HEK293 (cell line): Measurements from ENCODE around the gene PRDM15.

Source experiments
- CTCF ChIA-PET: fragments of 350-600 bp; formaldehyde crosslinking; extraction: SDS; loops from one replicate; lab custom pipeline; 2021; ENCODE audit warnings: antibody characterized with exemption; lab: Yijun Ruan, JAX
- POLR2A ChIA-PET: fragments of 300-600 bp; formaldehyde crosslinking; extraction: SDS; loops from one replicate; lab custom pipeline; 2020; ENCODE audit warnings: antibody characterized with exemption, inconsistent platforms; lab: Yijun Ruan, JAX
- H3K27ac ChIP-seq: fragments of 200-500 bp; sonication (Bioruptor generic); 2 replicates; pipeline ENCODE4 v1.5.1; 2014; ENCODE audit warnings: low read depth, low read length, control low read depth, inconsistent platforms; ENCODE audit errors: extremely low read depth
- H3K36me3 ChIP-seq, 2 experiments: fragments of 200-500 bp in 1 of 2; sonication (Bioruptor generic) in 1 of 2; 1 replicate in 1 of 2; 2 replicates in 1 of 2; pipeline ENCODE4 v1.5.1; 2014 to 2017; ENCODE audit warnings: inconsistent platforms in 2 of 2, low read length in 2 of 2; ENCODE audit not compliant: control insufficient read depth in 2 of 2, insufficient read depth in 1 of 2
- H3K4me1 ChIP-seq: fragments of 200-500 bp; sonication (Bioruptor generic); 2 replicates; pipeline ENCODE4 v1.5.1; 2014; ENCODE audit warnings: mild to moderate bottlenecking, low read length, inconsistent platforms; ENCODE audit not compliant: control insufficient read depth, insufficient read depth
- H3K4me3 ChIP-seq: 2 replicates; pipeline ENCODE4 v1.5.1; 2011; ENCODE audit warnings: low read depth, mild to moderate bottlenecking, control low read depth, low read length, moderate library complexity
- H3K9me3 ChIP-seq: fragments of 200-500 bp; sonication (Bioruptor generic); 2 replicates; pipeline ENCODE4 v1.5.1; 2014; ENCODE audit warnings: low read depth, low read length, inconsistent platforms; ENCODE audit not compliant: control insufficient read depth, insufficient read depth
- BCL11A ChIP-seq: fragments of 450-650 bp; formaldehyde crosslinking; IDR thresholded peaks from 2 replicates; pipeline ENCODE4 v1.5.1; 2016; ENCODE audit warnings: low read depth, missing biosample characterization, missing genetic modification characterization
- GFI1B ChIP-seq: fragments of 450-650 bp; formaldehyde crosslinking; IDR thresholded peaks from 2 replicates; pipeline ENCODE4 v1.5.1; 2016; ENCODE audit warnings: missing biosample characterization, missing genetic modification characterization
- GLI4 ChIP-seq: fragments of 450-650 bp; formaldehyde crosslinking; IDR thresholded peaks from 2 replicates; pipeline ENCODE4 v1.5.1; 2016; ENCODE audit warnings: missing biosample characterization, missing genetic modification characterization
- GLIS1 ChIP-seq: fragments of 450-650 bp; formaldehyde crosslinking; IDR thresholded peaks from 2 replicates; pipeline ENCODE4 v1.5.1; 2016; ENCODE audit warnings: missing biosample characterization, missing genetic modification characterization
- INSM2 ChIP-seq: fragments of 450-650 bp; formaldehyde crosslinking; IDR thresholded peaks from 2 replicates; pipeline ENCODE4 v1.5.1; 2016; ENCODE audit warnings: missing biosample characterization, missing genetic modification characterization
- KLF10 ChIP-seq: fragments of 450-650 bp; IDR thresholded peaks from 2 replicates; pipeline ENCODE4 v1.5.1; 2018; ENCODE audit warnings: missing biosample characterization, mild to moderate bottlenecking, missing genetic modification characterization
- MEIS1 ChIP-seq: sonication (generic); formaldehyde crosslinking; IDR thresholded peaks from 2 replicates; pipeline ENCODE4 v1.8.1; 2022; ENCODE audit warnings: missing genetic modification reagents, mild to moderate bottlenecking, borderline replicate concordance
- OSR2 ChIP-seq: fragments of 450-650 bp; formaldehyde crosslinking; IDR thresholded peaks from 2 replicates; pipeline ENCODE4 v1.5.1; 2016; ENCODE audit warnings: missing biosample characterization, missing genetic modification characterization
- SALL2 ChIP-seq: fragments of 450-650 bp; formaldehyde crosslinking; IDR thresholded peaks from 2 replicates; pipeline ENCODE4 v1.5.0; 2017; ENCODE audit warnings: missing biosample characterization, mild to moderate bottlenecking, missing genetic modification characterization, borderline replicate concordance
- SCRT1 ChIP-seq: fragments of 450-650 bp; formaldehyde crosslinking; IDR thresholded peaks from 2 replicates; pipeline ENCODE4 v1.5.1; 2016; ENCODE audit warnings: missing biosample characterization, missing genetic modification characterization, borderline replicate concordance
- SP2 ChIP-seq: fragments of 450-650 bp; formaldehyde crosslinking; IDR thresholded peaks from 2 replicates; pipeline ENCODE4 v1.5.1; 2016; ENCODE audit warnings: missing biosample characterization, missing genetic modification characterization
- SP7 ChIP-seq: fragments of 450-650 bp; formaldehyde crosslinking; IDR thresholded peaks from 2 replicates; pipeline ENCODE4 v1.5.1; 2016; ENCODE audit warnings: missing biosample characterization, missing genetic modification characterization
- YY1 ChIP-seq: fragments of 450-650 bp; formaldehyde crosslinking; IDR thresholded peaks from 2 replicates; pipeline ENCODE4 v1.5.1; 2018; ENCODE audit warnings: missing biosample characterization, missing genetic modification characterization
- ZBTB17 ChIP-seq: fragments of 450-650 bp; formaldehyde crosslinking; IDR thresholded peaks from 2 replicates; pipeline ENCODE4 v1.5.1; 2016; ENCODE audit warnings: missing biosample characterization, missing genetic modification characterization
- ZBTB21 ChIP-seq: fragments of 450-650 bp; formaldehyde crosslinking; IDR thresholded peaks from 2 replicates; pipeline ENCODE4 v1.5.1; 2017; ENCODE audit warnings: missing biosample characterization, missing genetic modification characterization
- ZBTB8A ChIP-seq: fragments of 450-650 bp; formaldehyde crosslinking; IDR thresholded peaks from 2 replicates; pipeline ENCODE4 v1.5.1; 2016; ENCODE audit warnings: missing biosample characterization, missing genetic modification characterization
- ZEB2 ChIP-seq: fragments of 450-650 bp; formaldehyde crosslinking; IDR thresholded peaks from 2 replicates; pipeline ENCODE4 v1.5.1; 2016; ENCODE audit warnings: missing biosample characterization, missing genetic modification characterization
- ZIC2 ChIP-seq: fragments of 450-650 bp; formaldehyde crosslinking; IDR thresholded peaks from 2 replicates; pipeline ENCODE4 v1.5.1; 2016; ENCODE audit warnings: missing biosample characterization, missing genetic modification characterization
- ZNF394 ChIP-seq: fragments of 450-650 bp; formaldehyde crosslinking; IDR thresholded peaks from 2 replicates; pipeline ENCODE4 v1.5.1; 2016; ENCODE audit warnings: missing biosample characterization, missing genetic modification characterization, mild to moderate bottlenecking, moderate library complexity, borderline replicate concordance
- TF ChIP-seq, protein P1 (sequence below): fragments of 450-650 bp; formaldehyde crosslinking; IDR thresholded peaks from 2 replicates; pipeline ENCODE4 v1.5.1; 2016; ENCODE audit warnings: missing biosample characterization, missing genetic modification characterization
- TF ChIP-seq, protein P2 (sequence below): fragments of 450-650 bp; formaldehyde crosslinking; IDR thresholded peaks from 2 replicates; pipeline ENCODE4 v1.5.1; 2016; ENCODE audit warnings: missing biosample characterization, missing genetic modification characterization
- TF ChIP-seq, protein P3 (sequence below): fragments of 450-650 bp; formaldehyde crosslinking; IDR thresholded peaks from 2 replicates; pipeline ENCODE4 v1.5.1; 2016; ENCODE audit warnings: missing biosample characterization, missing genetic modification characterization

Gene PRDM15

DNA sequence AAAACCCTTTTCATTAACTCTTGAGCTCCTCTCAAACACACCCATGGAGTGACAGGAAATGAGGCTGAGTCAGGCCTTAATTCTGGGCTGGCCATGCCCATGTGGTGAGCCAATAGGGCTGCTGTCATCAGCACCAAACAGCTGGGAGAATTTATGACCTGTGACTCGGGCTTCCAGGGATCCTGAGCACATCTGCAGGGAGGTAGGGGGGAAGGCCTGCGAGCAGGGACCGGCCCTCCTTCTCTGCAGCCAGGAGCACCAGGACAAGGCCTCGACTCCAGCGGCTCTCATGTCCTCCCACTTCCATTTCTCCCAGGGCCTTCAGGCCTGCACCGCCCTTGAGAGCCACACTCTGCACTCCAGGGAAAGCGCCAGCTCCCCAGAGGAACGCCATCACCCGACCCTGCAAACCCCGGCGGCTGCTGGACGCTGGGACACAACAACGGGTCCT lies 126.9 kb downstream of the PRDM15 start (continued):
- TF ChIP-seq INSM2, result 0 out of 2 replicates have a peak, but pooled peaks have one; percentile 42
- TF ChIP-seq MEIS1, result 0 out of 2 replicates have a peak, but pooled peaks have one; percentile 31
- TF ChIP-seq ZBTB21 (tag by site-specific recombination), result peak; percentile 55; the same call in 1 of the 2 replicates
- TF ChIP-seq, protein P1, sequence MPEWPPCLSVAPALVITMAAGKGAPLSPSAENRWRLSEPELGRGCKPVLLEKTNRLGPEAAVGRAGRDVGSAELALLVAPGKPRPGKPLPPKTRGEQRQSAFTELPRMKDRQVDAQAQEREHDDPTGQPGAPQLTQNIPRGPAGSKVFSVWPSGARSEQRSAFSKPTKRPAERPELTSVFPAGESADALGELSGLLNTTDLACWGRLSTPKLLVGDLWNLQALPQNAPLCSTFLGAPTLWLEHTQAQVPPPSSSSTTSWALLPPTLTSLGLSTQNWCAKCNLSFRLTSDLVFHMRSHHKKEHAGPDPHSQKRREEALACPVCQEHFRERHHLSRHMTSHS (tag by site-specific recombination), result 0 out of 2 replicates have a peak, but pooled peaks have one; percentile 52
- TF ChIP-seq BCL11A (tag by site-specific recombination), result no peak
- TF ChIP-seq GLI4 (tag by site-specific recombination), result no peak
- no peak for TF ChIP-seq ZNF394
- peak; percentile 24; the same call in 1 of the 2 replicates for TF ChIP-seq ZBTB8A
- TF ChIP-seq KLF10 (tag by site-specific recombination), result peak; percentile 89
- TF ChIP-seq SP2 (tag by site-specific recombination), result peak; percentile 67
- TF ChIP-seq SP7 (tag by site-specific recombination), result peak; percentile 92

GRCh38 chr21:41751611-41752011 lies 127.5 kb downstream of the PRDM15 start:
- Histone ChIP-seq H3K27ac (no peak overlapping the region), H3K9me3 (no peaks in the 10 kb centered on the region), H3K36me3 (peaks cover 10 to 71% of the 10 kb centered on the region in 2 experiments; a peak in 1 of 3 replicates), H3K4me1 (no peaks in the 10 kb centered on the region), H3K4me3 (no peak overlapping the region)
- TF ChIP-seq OSR2, result 0 out of 2 replicates have a peak, but pooled peaks have one; percentile 6
- TF ChIP-seq GFI1B (tag by site-specific recombination), result no peak
- ChIA-PET CTCF (interaction anchor here (1.3 to 3.0 kb wide), 2 partner anchors 135 to 139 kb away, joined by 3 to 10 read pairs; no protein-coding TSS in a partner anchor), POLR2A (interaction anchor here (1.6 kb wide), 1 partner anchor 9 kb away, joined by 6 read pairs; no protein-coding TSS in a partner anchor)

DNA sequence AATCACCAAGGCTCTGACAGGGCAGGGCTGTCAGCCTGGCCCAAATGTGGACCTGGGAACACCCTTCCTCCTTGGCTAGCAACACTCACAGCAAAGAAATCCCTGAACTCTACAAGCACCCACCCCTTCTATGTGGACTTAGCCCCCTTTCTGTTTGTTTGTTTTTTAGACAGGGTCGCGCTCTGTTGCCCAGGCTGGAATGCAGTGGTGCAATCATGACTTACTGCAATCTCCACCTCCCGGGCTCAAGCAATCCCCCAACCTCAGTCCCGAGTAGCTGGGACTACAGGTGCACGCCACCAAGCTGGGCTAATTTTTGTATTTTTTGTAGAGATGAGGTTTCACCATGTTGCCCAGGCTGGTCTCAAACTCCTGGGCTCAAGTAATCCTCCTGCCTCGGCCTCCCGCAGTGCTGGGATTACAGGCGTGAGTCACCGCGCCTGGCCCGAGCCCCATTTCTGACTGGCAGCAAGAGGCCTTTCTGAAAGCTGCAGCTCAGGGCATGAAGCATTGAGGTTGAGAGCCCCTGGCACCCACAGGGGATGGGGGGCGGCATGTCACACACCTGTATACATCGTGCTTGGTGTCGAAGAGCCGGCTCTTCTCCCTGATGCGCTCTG lies 128.5 kb downstream of the PRDM15 start:
- Histone ChIP-seq H3K27ac (no peak overlapping the region), H3K36me3 (peaks cover 7 to 71% of the 10 kb centered on the region in 2 experiments; a peak in 1 of 3 replicates), H3K4me1 (no peaks in the 10 kb centered on the region), H3K4me3 (no peak overlapping the region), H3K9me3 (no peaks in the 10 kb centered on the region)
- ChIA-PET POLR2A (no interaction called here), CTCF (interaction anchor here (1.2 to 4.0 kb wide), 4 partner anchors 18 to 138 kb away, joined by 3 to 15 read pairs (median 7); no protein-coding TSS in a partner anchor)
- 0 out of 2 replicates have a peak, but pooled peaks have one; percentile 30 for TF ChIP-seq INSM2
- TF ChIP-seq, protein P2, sequence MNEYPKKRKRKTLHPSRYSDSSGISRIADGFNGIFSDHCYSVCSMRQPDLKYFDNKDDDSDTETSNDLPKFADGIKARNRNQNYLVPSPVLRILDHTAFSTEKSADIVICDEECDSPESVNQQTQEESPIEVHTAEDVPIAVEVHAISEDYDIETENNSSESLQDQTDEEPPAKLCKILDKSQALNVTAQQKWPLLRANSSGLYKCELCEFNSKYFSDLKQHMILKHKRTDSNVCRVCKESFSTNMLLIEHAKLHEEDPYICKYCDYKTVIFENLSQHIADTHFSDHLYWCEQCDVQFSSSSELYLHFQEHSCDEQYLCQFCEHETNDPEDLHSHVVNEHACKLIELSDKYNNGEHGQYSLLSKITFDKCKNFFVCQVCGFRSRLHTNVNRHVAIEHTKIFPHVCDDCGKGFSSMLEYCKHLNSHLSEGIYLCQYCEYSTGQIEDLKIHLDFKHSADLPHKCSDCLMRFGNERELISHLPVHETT (tag by site-specific recombination), result 0 out of 2 replicates have a peak, but pooled peaks have one; percentile 32
- TF ChIP-seq ZBTB8A, result peak; percentile 37; the same call in 1 of the 2 replicates
- TF ChIP-seq, protein P3, sequence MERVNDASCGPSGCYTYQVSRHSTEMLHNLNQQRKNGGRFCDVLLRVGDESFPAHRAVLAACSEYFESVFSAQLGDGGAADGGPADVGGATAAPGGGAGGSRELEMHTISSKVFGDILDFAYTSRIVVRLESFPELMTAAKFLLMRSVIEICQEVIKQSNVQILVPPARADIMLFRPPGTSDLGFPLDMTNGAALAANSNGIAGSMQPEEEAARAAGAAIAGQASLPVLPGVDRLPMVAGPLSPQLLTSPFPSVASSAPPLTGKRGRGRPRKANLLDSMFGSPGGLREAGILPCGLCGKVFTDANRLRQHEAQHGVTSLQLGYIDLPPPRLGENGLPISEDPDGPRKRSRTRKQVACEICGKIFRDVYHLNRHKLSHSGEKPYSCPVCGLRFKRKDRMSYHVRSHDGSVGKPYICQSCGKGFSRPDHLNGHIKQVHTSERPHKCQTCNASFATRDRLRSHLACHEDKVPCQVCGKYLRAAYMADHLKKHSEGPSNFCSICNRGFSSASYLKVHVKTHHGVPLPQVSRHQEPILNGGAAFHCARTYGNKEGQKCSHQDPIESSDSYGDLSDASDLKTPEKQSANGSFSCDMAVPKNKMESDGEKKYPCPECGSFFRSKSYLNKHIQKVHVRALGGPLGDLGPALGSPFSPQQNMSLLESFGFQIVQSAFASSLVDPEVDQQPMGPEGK, result 0 out of 2 replicates have a peak, but pooled peaks have one; percentile 31
- no peak for TF ChIP-seq SALL2 (tag by site-specific recombination)
- TF ChIP-seq ZEB2 (tag by site-specific recombination), result 0 out of 2 replicates have a peak, but pooled peaks have one; percentile 30
- no peak for TF ChIP-seq YY1 (tag by site-specific recombination)
- peak; percentile 66 for TF ChIP-seq SP7 (tag by site-specific recombination)
- peak; percentile 66 for TF ChIP-seq GLIS1 (tag by site-specific recombination)
- TF ChIP-seq ZIC2, result peak; percentile 76
- 0 out of 2 replicates have a peak, but pooled peaks have one; percentile 11 for TF ChIP-seq OSR2
- TF ChIP-seq ZBTB17 (tag by site-specific recombination), result peak; percentile 33; the same call in 1 of the 2 replicates
- TF ChIP-seq SCRT1 (tag by site-specific recombination), result no peak
